MM.1S (cell line): ENCODE measurements around the gene JPH4.

Experiments
- CTCF ChIP-seq: fragments of 300-600 bp; sonication (generic); IDR thresholded peaks from 2 replicates; pipeline ENCODE4 v1.5.1; 2016; ENCODE audit warnings: antibody characterized with exemption, low read length, mixed read lengths
- EZH2phosphoT487 ChIP-seq: fragments of 300-600 bp; sonication (generic); IDR thresholded peaks from 2 replicates; pipeline ENCODE4 v1.6.1; 2018; ENCODE audit warnings: antibody characterized with exemption, low read length

- TF ChIP-seq CTCF (no peak), EZH2phosphoT487 (no peak)
These were observed 22.2 kb upstream of the JPH4 start for GRCh38 chr14:23600806-23601205.
